Sigmoid colon (tissue), 4 donors: ENCODE data around the gene ROBO1.

Experiments
- EP300 ChIP-seq, 4 donors: sonication (generic); formaldehyde crosslinking; IDR thresholded peaks; one replicate each; pipeline ENCODE4 v1.6.1; 2017; ENCODE audit warnings: antibody characterized with exemption in 4 of 4
- POLR2A ChIP-seq, 2 donors: fragments of 450-650 bp; IDR thresholded peaks; one replicate each; pipeline ENCODE4 v1.6.1; 2016; ENCODE audit warnings: antibody characterized with exemption in 2 of 2, mild to moderate bottlenecking in 2 of 2, moderate library complexity in 2 of 2
- TF ChIP-seq, protein P1 (sequence below), 4 experiments: fragments of 450-650 bp in 3 of 4; fragments of 200-600 bp in 1 of 4; IDR thresholded peaks; one replicate each; pipeline ENCODE4 v1.5.1; 2016 to 2019; ENCODE audit warnings: antibody characterized with exemption in 4 of 4, mild to moderate bottlenecking in 3 of 4, moderate library complexity in 2 of 4

DNA sequence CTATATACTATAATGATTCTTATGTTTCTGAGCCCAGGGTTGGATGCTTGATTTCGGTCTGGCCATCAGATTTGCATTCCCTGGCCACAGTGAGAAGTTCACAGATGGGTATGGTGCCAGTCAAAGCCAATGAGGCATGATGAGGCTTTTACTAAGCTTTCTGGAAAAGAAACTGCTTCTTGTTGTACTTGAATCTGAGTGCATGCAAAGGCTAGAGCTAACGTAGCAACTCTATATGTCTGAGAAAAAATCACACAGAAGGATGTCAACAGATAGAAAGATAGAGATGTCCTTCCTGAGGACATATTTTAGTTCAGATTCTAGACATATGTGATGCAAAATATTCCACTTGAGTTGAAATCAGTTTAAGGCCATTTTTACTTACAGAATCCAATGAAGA is 608.1 kb downstream of the ROBO1 start:
- TF ChIP-seq, protein P1, sequence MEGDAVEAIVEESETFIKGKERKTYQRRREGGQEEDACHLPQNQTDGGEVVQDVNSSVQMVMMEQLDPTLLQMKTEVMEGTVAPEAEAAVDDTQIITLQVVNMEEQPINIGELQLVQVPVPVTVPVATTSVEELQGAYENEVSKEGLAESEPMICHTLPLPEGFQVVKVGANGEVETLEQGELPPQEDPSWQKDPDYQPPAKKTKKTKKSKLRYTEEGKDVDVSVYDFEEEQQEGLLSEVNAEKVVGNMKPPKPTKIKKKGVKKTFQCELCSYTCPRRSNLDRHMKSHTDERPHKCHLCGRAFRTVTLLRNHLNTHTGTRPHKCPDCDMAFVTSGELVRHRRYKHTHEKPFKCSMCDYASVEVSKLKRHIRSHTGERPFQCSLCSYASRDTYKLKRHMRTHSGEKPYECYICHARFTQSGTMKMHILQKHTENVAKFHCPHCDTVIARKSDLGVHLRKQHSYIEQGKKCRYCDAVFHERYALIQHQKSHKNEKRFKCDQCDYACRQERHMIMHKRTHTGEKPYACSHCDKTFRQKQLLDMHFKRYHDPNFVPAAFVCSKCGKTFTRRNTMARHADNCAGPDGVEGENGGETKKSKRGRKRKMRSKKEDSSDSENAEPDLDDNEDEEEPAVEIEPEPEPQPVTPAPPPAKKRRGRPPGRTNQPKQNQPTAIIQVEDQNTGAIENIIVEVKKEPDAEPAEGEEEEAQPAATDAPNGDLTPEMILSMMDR (IDR thresholded peaks at IDR 0.05), result no peak
- TF ChIP-seq EP300 (IDR thresholded peaks at IDR 0.05) (no peak), POLR2A (IDR thresholded peaks at IDR 0.05) (no peak)
